GM18951 (cell line): ENCODE data around the gene SLC2A4RG.
"Not testable (repeated sequence)": the region's sequence is repeated elsewhere in the genome, so short reads cannot be mapped to it uniquely, and the experiment has no call there.

ENCODE experiments used
- POLR2A ChIP-seq: IDR thresholded peaks from 4 replicates; pipeline ENCODE4 v1.6.1; 2011; ENCODE audit warnings: mild to moderate bottlenecking; ENCODE audit not compliant: insufficient read length, insufficient read depth; ENCODE audit errors: extremely low read depth
- in situ Hi-C: fragments of 300-500 bp; cut with MboI; formaldehyde crosslinking; loops from one replicate; pipeline ENCODE4 v1.12.0; 2022; ENCODE audit warnings: low sequenced_read_pairs, mixed read lengths, inconsistent platforms; ENCODE audit not compliant: unreplicated experiment

SLC2A4RG gene

GRCh38 chr20:63711085-63711645 lies 28.4 kb upstream of the SLC2A4RG start:
- in situ Hi-C loops: no loop called here
- TF ChIP-seq POLR2A: no peak

- TF ChIP-seq POLR2A: no peak
- in situ Hi-C loops: no loop called here
Measured at GRCh38 chr20:63712191-63712590, 27.4 kb upstream of the SLC2A4RG start.

- in situ Hi-C loops: no loop called here
- TF ChIP-seq POLR2A: no peak
Measured at GRCh38 chr20:63714858-63715257, 24.7 kb upstream of the SLC2A4RG start.

GRCh38 chr20:63718996-63719395 lies 20.6 kb upstream of the SLC2A4RG start:
- in situ Hi-C loops: no loop called here
- TF ChIP-seq POLR2A: no peak

GRCh38 chr20:63722967-63723622 lies 16.5 kb upstream of the SLC2A4RG start:
- in situ Hi-C loops: not testable (repeated sequence)

- in situ Hi-C loops: not testable (repeated sequence)
Measured at GRCh38 chr20:63730189-63730733, 9.3 kb upstream of the SLC2A4RG start.

GRCh38 chr20:63731410-63731809 lies 8.2 kb upstream of the SLC2A4RG start:
- no peak for TF ChIP-seq POLR2A
- in situ Hi-C loops: no loop called here

- TF ChIP-seq POLR2A: no peak
- in situ Hi-C loops: no loop called here
Measured at GRCh38 chr20:63732118-63733095, 7.2 kb upstream of the SLC2A4RG start.

- in situ Hi-C loops: no loop called here
- TF ChIP-seq POLR2A: no peak
Measured at GRCh38 chr20:63733117-63733516, 6.5 kb upstream of the SLC2A4RG start.

- TF ChIP-seq POLR2A: no peak
- in situ Hi-C loops: no loop called here
Measured at GRCh38 chr20:63733579-63734081, 5.9 kb upstream of the SLC2A4RG start.

GRCh38 chr20:63734111-63734945 lies 5.2 kb upstream of the SLC2A4RG start:
- in situ Hi-C loops: no loop called here
- no peak for TF ChIP-seq POLR2A

- in situ Hi-C loops: no loop called here
Measured at GRCh38 chr20:63734946-63735858, 4.4 kb upstream of the SLC2A4RG start.

More at GRCh38 chr20:63734946-63735858, 4.4 kb upstream of the SLC2A4RG start:
- TF ChIP-seq POLR2A: no peak
